ENCODE measurements around the gene FADS1.

Gene FADS1

GRCh38 chr11:61802605-61803004 lies 14.2 kb downstream of the FADS1 start:
- no peak for DNase-seq (ENCODE audit: low read depth)
- no peak for TF ChIP-seq CTCF (IDR thresholded peaks at IDR 0.05; ENCODE audit: insufficient read depth, low read depth, low read length, missing control alignments)
- no peak overlapping the region for H3K4me3 ChIP-seq (ENCODE audit: low read length)

- TF ChIP-seq CTCF (IDR thresholded peaks at IDR 0.05; ENCODE audit: insufficient read depth, low read depth, low read length, missing control alignments): no peak
- DNase-seq (ENCODE audit: low read depth): no peak
- no peak overlapping the region for H3K4me3 ChIP-seq (ENCODE audit: low read length)
These were observed 16.2 kb downstream of the FADS1 start for GRCh38 chr11:61800331-61801281.

- no peak for TF ChIP-seq CTCF (IDR thresholded peaks at IDR 0.05; ENCODE audit: insufficient read depth, low read depth, low read length, missing control alignments)
- no peak for DNase-seq (ENCODE audit: low read depth)
- H3K4me3 ChIP-seq (ENCODE audit: low read length): no peak overlapping the region
These were observed 17.0 kb downstream of the FADS1 start for GRCh38 chr11:61799665-61800284.

GRCh38 chr11:61797263-61797944 lies 19.4 kb downstream of the FADS1 start:
- TF ChIP-seq CTCF (IDR thresholded peaks at IDR 0.05; ENCODE audit: insufficient read depth, low read depth, low read length, missing control alignments): peak; percentile 83
- no peak overlapping the region for H3K4me3 ChIP-seq (ENCODE audit: low read length)
- DNase-seq (ENCODE audit: low read depth): peak; percentile 86

GRCh38 chr11:61795876-61796526 lies 20.8 kb downstream of the FADS1 start:
- TF ChIP-seq CTCF (IDR thresholded peaks at IDR 0.05; ENCODE audit: insufficient read depth, low read depth, low read length, missing control alignments): no peak
- no peak for DNase-seq (ENCODE audit: low read depth)
- H3K4me3 ChIP-seq (ENCODE audit: low read length): no peak overlapping the region

GRCh38 chr11:61795459-61795858 lies 21.3 kb downstream of the FADS1 start:
- DNase-seq (ENCODE audit: low read depth): no peak
- TF ChIP-seq CTCF (IDR thresholded peaks at IDR 0.05; ENCODE audit: insufficient read depth, low read depth, low read length, missing control alignments): no peak
- no peak overlapping the region for H3K4me3 ChIP-seq (ENCODE audit: low read length)
